Measurements from ENCODE around the gene JAZF1.

GRCh38 chr7:27822245-27822644 is 358.4 kb downstream of the JAZF1 start:
- TF ChIP-seq EP300 (IDR thresholded peaks at IDR 0.05) (no peak), CTCF (IDR thresholded peaks at IDR 0.05) (no peak), POLR2AphosphoS5 (IDR thresholded peaks at IDR 0.05) (no peak), POLR2A (IDR thresholded peaks at IDR 0.05; ENCODE audit: low read depth) (no peak)
